Astrocyte (in vitro differentiated cells and primary cell): ENCODE measurements around the gene RAD51B. TPM values are rescaled to one million over a fixed set of nuclear protein-coding genes. Genes with fewer than 3 reads are reported as not detected.
A peak's percentile ranks its signal among the peaks of the same experiment; 100 is the strongest.

Source experiments
- DNase-seq: peaks from one replicate; pipeline ENCODE4 v3.0.0-alpha.2; 2010; ENCODE audit warnings: low read depth
- FAIRE-seq: peaks from 2 replicates; lab custom pipeline; 2011; peaks lifted over from hg19 to GRCh38; lab: Jason Lieb, UNC
- H2AFZ ChIP-seq: 2 replicates; pipeline ENCODE4 v1.6.0; 2012; ENCODE audit warnings: low read depth, low read length, inconsistent platforms
- H3K27ac ChIP-seq: 2 replicates; pipeline ENCODE4 v1.5.1; 2011; ENCODE audit warnings: low read depth, low read length, inconsistent platforms
- H3K27me3 ChIP-seq: 2 replicates; pipeline ENCODE4 v1.6.0; 2011; ENCODE audit warnings: low read length, inconsistent platforms; ENCODE audit not compliant: insufficient read depth
- H3K36me3 ChIP-seq: 2 replicates; pipeline ENCODE4 v1.5.1; 2011; ENCODE audit warnings: low read length, inconsistent platforms; ENCODE audit not compliant: insufficient read depth
- H3K4me1 ChIP-seq: 2 replicates; pipeline ENCODE4 v1.5.1; 2011; ENCODE audit warnings: low read length, inconsistent platforms; ENCODE audit not compliant: insufficient read depth
- H3K4me2 ChIP-seq: 2 replicates; pipeline ENCODE4 v1.6.0; 2012; ENCODE audit warnings: low read length, inconsistent platforms
- H3K4me3 ChIP-seq: 2 replicates; pipeline ENCODE4 v1.5.1; 2011; ENCODE audit warnings: low read depth, mild to moderate bottlenecking, low read length, inconsistent platforms; ENCODE audit not compliant: insufficient read depth
- H3K79me2 ChIP-seq: 2 replicates; pipeline ENCODE4 v1.6.0; 2012; ENCODE audit warnings: mild to moderate bottlenecking, low read length, inconsistent platforms; ENCODE audit not compliant: insufficient read depth
- H3K9ac ChIP-seq: 2 replicates; pipeline ENCODE4 v1.6.0; 2012; ENCODE audit warnings: mild to moderate bottlenecking, low read length, inconsistent platforms
- H3K9me3 ChIP-seq: 2 replicates; pipeline ENCODE4 v1.5.1; 2012; ENCODE audit warnings: low read depth, mild to moderate bottlenecking, low read length, inconsistent platforms; ENCODE audit not compliant: insufficient read depth
- H4K20me1 ChIP-seq: 2 replicates; pipeline ENCODE4 v1.6.0; 2012; ENCODE audit warnings: low read length, inconsistent platforms; ENCODE audit not compliant: insufficient read depth
- H3K27ac Mint-ChIP-seq: one replicate; pipeline ENCODE4 v1.8.0; 2021; ENCODE audit warnings: mild to moderate bottlenecking, mixed read lengths; ENCODE audit not compliant: unreplicated experiment
- H3K27me3 Mint-ChIP-seq: one replicate; pipeline ENCODE4 v1.8.0; 2021; ENCODE audit warnings: low read depth, mixed read lengths; ENCODE audit not compliant: unreplicated experiment
- H3K36me3 Mint-ChIP-seq: one replicate; pipeline ENCODE4 v1.8.0; 2021; ENCODE audit warnings: low read depth, mixed read lengths; ENCODE audit not compliant: unreplicated experiment
- H3K4me1 Mint-ChIP-seq: one replicate; pipeline ENCODE4 v1.8.0; 2021; ENCODE audit warnings: low read depth, mixed read lengths; ENCODE audit not compliant: unreplicated experiment
- H3K4me3 Mint-ChIP-seq: one replicate; pipeline ENCODE4 v1.8.0; 2021; ENCODE audit warnings: mild to moderate bottlenecking, moderate library complexity, mixed read lengths; ENCODE audit not compliant: unreplicated experiment
- H3K9me3 Mint-ChIP-seq: one replicate; pipeline ENCODE4 v1.8.0; 2021; ENCODE audit warnings: mild to moderate bottlenecking, mixed read lengths; ENCODE audit not compliant: unreplicated experiment
- EZH2 ChIP-seq: IDR thresholded peaks from 2 replicates; pipeline ENCODE4 v1.6.1; 2012; ENCODE audit warnings: mild to moderate bottlenecking, low read length, inconsistent platforms; ENCODE audit not compliant: insufficient read depth
- total RNA-seq: library from RNA; stranded (reverse); gene quantifications from 2 replicates; pipeline ENCODE4 v1.2.1, GENCODE V29; 2021
- TF ChIP-seq, protein P1 (sequence below): IDR thresholded peaks from 2 replicates; pipeline ENCODE4 v1.5.1; 2011; ENCODE audit warnings: low read depth, mild to moderate bottlenecking, inconsistent platforms, low read length, moderate library complexity; ENCODE audit not compliant: insufficient read depth

Gene RAD51B
- total RNA-seq, 1 donor from 2014 or later, result 10.8 TPM

DNA sequence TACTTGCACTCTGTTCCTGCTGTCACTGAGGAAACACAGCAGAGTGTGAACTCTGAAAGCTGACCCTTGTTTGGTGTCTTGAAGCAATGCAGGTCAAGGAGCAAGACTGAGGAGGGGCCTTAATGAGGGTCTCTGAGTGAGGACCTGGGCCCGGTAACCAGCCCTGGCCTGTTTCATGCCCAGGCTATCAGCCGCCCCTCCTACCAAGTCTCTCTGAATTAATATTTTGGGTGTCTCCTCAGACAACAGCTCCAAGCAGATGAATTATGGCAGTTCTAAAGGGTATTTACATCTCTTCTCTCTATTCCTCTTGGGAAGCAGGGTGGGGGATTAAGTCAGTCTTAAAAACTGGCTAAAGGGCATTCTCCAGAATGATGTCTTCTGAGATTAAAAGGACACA is 578.8 kb downstream of the RAD51B start:
- Histone ChIP-seq H3K4me2 (peak overlapping the region; percentile 28), H4K20me1 (no peaks in the 10 kb centered on the region), H3K27me3 (no peaks in the 10 kb centered on the region), H3K79me2 (no peaks in the 10 kb centered on the region), H3K9me3 (no peaks in the 10 kb centered on the region), H3K27ac (no peak overlapping the region), H3K4me1 (peaks cover 31% of the 10 kb centered on the region), H2AFZ (no peak overlapping the region), H3K9ac (no peak overlapping the region), H3K36me3 (no peaks in the 10 kb centered on the region), H3K4me3 (no peak overlapping the region)
- H3K36me3 Mint-ChIP-seq, result no peaks in the 10 kb centered on the region
- peak overlapping the region; percentile 20 for H3K27ac Mint-ChIP-seq
- H3K4me1 Mint-ChIP-seq, result peaks cover 49% of the 10 kb centered on the region
- no peak for FAIRE-seq
- TF ChIP-seq, protein P1, sequence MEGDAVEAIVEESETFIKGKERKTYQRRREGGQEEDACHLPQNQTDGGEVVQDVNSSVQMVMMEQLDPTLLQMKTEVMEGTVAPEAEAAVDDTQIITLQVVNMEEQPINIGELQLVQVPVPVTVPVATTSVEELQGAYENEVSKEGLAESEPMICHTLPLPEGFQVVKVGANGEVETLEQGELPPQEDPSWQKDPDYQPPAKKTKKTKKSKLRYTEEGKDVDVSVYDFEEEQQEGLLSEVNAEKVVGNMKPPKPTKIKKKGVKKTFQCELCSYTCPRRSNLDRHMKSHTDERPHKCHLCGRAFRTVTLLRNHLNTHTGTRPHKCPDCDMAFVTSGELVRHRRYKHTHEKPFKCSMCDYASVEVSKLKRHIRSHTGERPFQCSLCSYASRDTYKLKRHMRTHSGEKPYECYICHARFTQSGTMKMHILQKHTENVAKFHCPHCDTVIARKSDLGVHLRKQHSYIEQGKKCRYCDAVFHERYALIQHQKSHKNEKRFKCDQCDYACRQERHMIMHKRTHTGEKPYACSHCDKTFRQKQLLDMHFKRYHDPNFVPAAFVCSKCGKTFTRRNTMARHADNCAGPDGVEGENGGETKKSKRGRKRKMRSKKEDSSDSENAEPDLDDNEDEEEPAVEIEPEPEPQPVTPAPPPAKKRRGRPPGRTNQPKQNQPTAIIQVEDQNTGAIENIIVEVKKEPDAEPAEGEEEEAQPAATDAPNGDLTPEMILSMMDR, result no peak
- TF ChIP-seq EZH2, result no peak
- peaks cover 3% of the 10 kb centered on the region for H3K27me3 Mint-ChIP-seq
- no peaks in the 10 kb centered on the region for H3K9me3 Mint-ChIP-seq
- no peak overlapping the region for H3K4me3 Mint-ChIP-seq
- no peak for DNase-seq

DNA sequence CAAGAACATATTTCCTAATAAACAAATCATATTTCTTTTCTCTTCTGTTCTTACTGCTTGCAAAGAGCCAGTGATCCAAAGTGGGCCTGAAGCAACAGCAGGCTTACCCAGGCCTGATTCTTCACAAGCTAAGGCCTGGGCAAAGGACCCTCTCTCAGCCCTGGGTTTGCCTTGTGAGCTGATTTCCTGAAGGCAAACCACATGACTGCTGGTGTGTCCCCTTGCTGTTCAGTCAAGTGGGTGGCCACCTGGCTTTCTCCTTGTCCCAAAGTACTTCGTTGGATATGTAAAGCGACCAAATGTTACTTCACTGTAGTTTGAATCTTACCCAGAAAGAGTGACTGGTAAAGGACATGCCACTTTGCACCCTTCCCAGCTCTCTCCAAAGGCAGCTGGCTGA is 580.4 kb downstream of the RAD51B start:
- Mint-ChIP-seq H3K4me1 (peaks cover 55% of the 10 kb centered on the region), H3K27me3 (no peaks in the 10 kb centered on the region), H3K9me3 (no peaks in the 10 kb centered on the region), H3K4me3 (no peak overlapping the region), H3K36me3 (no peaks in the 10 kb centered on the region), H3K27ac (no peak overlapping the region)
- FAIRE-seq, result no peak
- no peak overlapping the region for H3K9ac ChIP-seq
- no peak overlapping the region for H3K4me3 ChIP-seq
- no peaks in the 10 kb centered on the region for H3K36me3 ChIP-seq
- no peaks in the 10 kb centered on the region for H3K9me3 ChIP-seq
- TF ChIP-seq, protein P1, result no peak
- no peak for TF ChIP-seq EZH2
- H3K27me3 ChIP-seq, result no peaks in the 10 kb centered on the region
- no peaks in the 10 kb centered on the region for H3K79me2 ChIP-seq
- H3K27ac ChIP-seq, result no peak overlapping the region
- no peak overlapping the region for H2AFZ ChIP-seq
- H3K4me1 ChIP-seq, result peaks cover 21% of the 10 kb centered on the region
- no peak for DNase-seq
- no peaks in the 10 kb centered on the region for H4K20me1 ChIP-seq
- no peak overlapping the region for H3K4me2 ChIP-seq

DNA sequence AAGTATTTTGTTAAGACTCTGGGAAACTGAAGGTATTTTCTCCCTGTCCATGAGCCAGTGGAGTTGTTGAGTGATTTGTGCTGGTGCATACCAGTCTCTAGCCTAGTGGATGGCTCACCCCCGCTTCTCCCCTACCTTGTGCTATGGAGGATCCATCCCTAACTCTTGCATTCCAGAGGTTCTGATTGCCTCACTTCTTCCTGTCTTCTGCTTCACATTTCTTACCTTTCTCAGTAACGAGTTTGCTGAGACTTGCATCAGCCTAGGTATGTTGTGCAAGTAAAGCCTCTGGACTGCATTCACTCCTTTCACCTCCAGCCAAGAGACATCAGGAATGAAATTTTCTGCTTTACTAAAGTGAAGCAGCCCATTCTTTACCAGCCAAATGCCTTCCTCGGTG is 581.7 kb downstream of the RAD51B start:
- no peak overlapping the region for H3K4me2 ChIP-seq
- peaks cover 11% of the 10 kb centered on the region for H3K4me1 ChIP-seq
- no peak for DNase-seq
- no peaks in the 10 kb centered on the region for H3K27me3 Mint-ChIP-seq
- H3K27ac ChIP-seq, result peak overlapping the region; percentile 3
- H3K27ac Mint-ChIP-seq, result peak overlapping the region; percentile 66
- no peak for FAIRE-seq
- TF ChIP-seq, protein P1, result no peak
- TF ChIP-seq EZH2, result no peak
- H3K9me3 Mint-ChIP-seq, result no peaks in the 10 kb centered on the region
- H3K79me2 ChIP-seq, result no peaks in the 10 kb centered on the region
- H3K27me3 ChIP-seq, result no peaks in the 10 kb centered on the region
- no peak overlapping the region for H3K9ac ChIP-seq
- peaks cover 54% of the 10 kb centered on the region for H3K4me1 Mint-ChIP-seq
- no peaks in the 10 kb centered on the region for H4K20me1 ChIP-seq
- no peak overlapping the region for H3K4me3 Mint-ChIP-seq
- no peak overlapping the region for H2AFZ ChIP-seq
- no peaks in the 10 kb centered on the region for H3K36me3 Mint-ChIP-seq
- no peak overlapping the region for H3K4me3 ChIP-seq
- H3K9me3 ChIP-seq, result no peaks in the 10 kb centered on the region
- no peaks in the 10 kb centered on the region for H3K36me3 ChIP-seq
